Neural progenitor cell (in vitro differentiated cells): Measurements from ENCODE around the gene SLC27A3.

Source experiments
- EZH2 ChIP-seq: fragments of 200-600 bp; sonication (generic); IDR thresholded peaks from 2 replicates; pipeline ENCODE4 v1.6.1; 2017; ENCODE audit warnings: antibody characterized with exemption, mild to moderate bottlenecking, moderate library complexity
- EZH2phosphoT487 ChIP-seq: fragments of 200-600 bp; sonication (generic); IDR thresholded peaks from 2 replicates; pipeline ENCODE4 v1.6.1; 2017; ENCODE audit warnings: antibody characterized with exemption
- TF ChIP-seq, protein P1 (sequence below): fragments of 200-600 bp; sonication (generic); IDR thresholded peaks from 2 replicates; pipeline ENCODE4 v1.5.1; 2017; ENCODE audit warnings: antibody characterized with exemption, mild to moderate bottlenecking

- TF ChIP-seq, protein P1, sequence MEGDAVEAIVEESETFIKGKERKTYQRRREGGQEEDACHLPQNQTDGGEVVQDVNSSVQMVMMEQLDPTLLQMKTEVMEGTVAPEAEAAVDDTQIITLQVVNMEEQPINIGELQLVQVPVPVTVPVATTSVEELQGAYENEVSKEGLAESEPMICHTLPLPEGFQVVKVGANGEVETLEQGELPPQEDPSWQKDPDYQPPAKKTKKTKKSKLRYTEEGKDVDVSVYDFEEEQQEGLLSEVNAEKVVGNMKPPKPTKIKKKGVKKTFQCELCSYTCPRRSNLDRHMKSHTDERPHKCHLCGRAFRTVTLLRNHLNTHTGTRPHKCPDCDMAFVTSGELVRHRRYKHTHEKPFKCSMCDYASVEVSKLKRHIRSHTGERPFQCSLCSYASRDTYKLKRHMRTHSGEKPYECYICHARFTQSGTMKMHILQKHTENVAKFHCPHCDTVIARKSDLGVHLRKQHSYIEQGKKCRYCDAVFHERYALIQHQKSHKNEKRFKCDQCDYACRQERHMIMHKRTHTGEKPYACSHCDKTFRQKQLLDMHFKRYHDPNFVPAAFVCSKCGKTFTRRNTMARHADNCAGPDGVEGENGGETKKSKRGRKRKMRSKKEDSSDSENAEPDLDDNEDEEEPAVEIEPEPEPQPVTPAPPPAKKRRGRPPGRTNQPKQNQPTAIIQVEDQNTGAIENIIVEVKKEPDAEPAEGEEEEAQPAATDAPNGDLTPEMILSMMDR = no peak
- TF ChIP-seq EZH2 = no peak
- peak; percentile 63 for TF ChIP-seq EZH2phosphoT487
Measured at GRCh38 chr1:153793261-153793972, 18.2 kb downstream of the SLC27A3 start.
